GM10248 (cell line): ENCODE results near the gene ZNF548.

Experiments
- CTCF ChIA-PET: fragments of 300-600 bp; sonication (Branson Sonifier 250); formaldehyde crosslinking; extraction: SDS; loops from one replicate; lab custom pipeline; 2021; ENCODE audit warnings: antibody characterized with exemption; lab: Yijun Ruan, JAX
- POLR2A ChIA-PET: fragments of 350-650 bp; sonication (Branson Sonifier 250); formaldehyde crosslinking; extraction: SDS; loops from one replicate; lab custom pipeline; 2020; ENCODE audit warnings: antibody characterized with exemption; lab: Yijun Ruan, JAX
- DNase-seq: peaks from one replicate; pipeline ENCODE4 v3.0.0; 2012; ENCODE audit errors: extremely low spot score
- CTCF ChIP-seq: IDR thresholded peaks from 2 replicates; pipeline ENCODE4 v1.5.1; 2012; ENCODE audit warnings: mild to moderate bottlenecking, low read depth; ENCODE audit errors: extremely low read depth, missing control alignments, control extremely low read depth

The ZNF548 gene

DNA sequence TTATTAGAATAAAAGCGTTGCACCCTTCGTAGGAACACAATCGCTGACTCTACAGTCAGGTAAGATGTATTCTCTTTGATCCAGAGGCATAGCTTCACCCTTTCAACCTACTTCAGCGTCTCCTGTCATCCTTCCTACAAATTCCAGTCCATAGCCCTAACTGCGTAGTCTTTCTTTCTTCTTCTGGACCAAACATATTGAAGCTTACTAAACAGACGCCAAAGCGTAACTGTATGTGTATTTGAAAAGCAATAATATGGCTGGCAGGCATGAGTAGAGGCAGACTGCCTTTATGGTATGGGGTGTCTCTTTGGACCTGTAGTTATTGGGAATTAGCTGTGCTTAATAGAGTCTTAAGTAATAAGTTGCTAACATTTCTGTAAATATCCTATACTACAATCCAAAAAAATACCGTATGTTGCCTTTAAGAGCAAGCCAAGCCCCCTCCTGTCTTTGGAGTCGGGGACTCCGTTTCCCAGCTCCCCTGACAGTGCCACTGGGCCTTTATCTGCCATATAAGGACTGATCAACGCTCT lies 392 bp upstream of the ZNF548 start:
- CTCF ChIA-PET, result interaction anchor here (1.0 to 2.5 kb wide), 6 partner anchors 14 to 35 kb away, joined by 3 to 13 read pairs (median 3); no protein-coding TSS in a partner anchor
- no peak for TF ChIP-seq CTCF
- DNase-seq, result no peak
- POLR2A ChIA-PET, result no interaction called here

- POLR2A ChIA-PET, result no interaction called here
- CTCF ChIA-PET, result no interaction called here
- no peak for DNase-seq
- TF ChIP-seq CTCF, result no peak
These were observed 6.1 kb downstream of the ZNF548 start for GRCh38 chr19:57395710-57396109.

GRCh38 chr19:57398868-57399267 lies 9.2 kb downstream of the ZNF548 start:
- CTCF ChIA-PET, result interaction anchor here (1.0 kb wide), 1 partner anchor 7 kb away, joined by 3 read pairs; no protein-coding TSS in a partner anchor
- DNase-seq, result no peak
- TF ChIP-seq CTCF, result no peak
- POLR2A ChIA-PET, result no interaction called here

DNA sequence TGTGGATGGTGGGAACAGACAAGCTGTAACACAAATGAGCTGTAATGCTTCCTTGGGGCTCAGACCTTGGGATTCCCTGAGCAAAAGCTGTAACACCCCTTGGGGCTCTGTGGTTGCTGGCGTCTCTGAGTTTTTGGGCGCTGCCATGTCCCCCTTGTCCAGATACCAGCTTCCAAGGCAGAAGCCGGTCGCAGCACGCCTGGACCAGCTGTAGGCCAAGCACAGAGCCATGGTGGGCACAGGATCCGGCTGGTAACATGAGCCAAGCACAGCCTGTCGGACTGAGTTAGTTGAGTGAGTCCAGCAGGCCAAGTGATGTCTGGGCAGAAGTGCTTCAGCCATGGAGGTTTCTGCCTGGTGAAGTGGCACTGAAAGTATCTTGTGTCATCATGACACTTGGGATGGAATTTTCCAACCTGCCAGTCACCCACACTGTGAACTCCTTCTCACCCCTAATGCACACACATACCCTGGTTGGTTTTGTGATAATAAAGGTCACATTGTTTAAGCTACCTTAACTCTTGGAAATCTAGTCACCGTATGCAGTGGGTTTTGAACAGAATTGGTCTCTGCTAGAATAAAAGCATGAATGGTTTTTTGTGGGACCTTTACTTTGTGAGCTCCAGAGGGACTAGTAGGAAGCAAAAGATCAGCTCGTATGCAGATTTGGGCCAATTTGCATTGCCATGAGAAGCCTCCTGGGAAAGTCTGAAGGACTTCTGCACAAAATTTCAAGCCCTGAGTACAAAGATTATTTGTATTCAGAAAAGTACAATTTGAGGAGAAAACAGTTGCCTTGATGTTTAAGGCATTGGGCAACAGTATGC lies 14.3 kb downstream of the ZNF548 start:
- TF ChIP-seq CTCF, result no peak
- POLR2A ChIA-PET, result no interaction called here
- CTCF ChIA-PET, result interaction anchor here (0.8 to 1.0 kb wide), 3 partner anchors 15 to 751 kb away, joined by 3 read pairs; partner anchors contain the start of gene ZNF548
- DNase-seq, result no peak

DNA sequence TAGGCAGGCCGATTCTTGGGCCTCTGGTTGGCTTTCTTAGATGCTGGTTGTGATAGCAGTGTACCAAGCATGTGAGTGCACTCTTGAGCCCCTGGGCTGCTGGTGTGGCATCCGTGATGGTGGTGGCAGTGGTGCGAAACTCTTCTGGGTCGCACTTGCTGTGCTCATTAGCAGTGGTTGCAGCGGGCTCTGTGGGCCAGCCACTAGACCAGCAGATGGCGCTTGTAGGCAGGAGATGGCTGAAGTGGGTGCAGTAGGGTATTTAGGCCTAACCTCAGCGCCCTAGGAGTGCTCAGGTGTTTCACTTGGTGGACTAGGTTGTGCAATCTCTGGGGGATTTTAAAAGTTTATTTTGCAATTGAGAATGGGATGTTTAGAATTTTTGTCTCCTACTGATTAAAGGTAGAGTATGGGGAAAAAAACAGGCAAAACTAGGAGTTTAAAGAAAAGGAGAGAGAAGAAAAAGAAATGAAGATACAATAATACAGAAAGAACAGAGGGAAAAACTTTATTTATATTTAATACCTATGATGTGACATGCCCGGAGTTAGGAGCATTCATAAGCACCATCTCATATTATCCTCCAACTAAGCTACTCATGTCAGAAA lies 17.0 kb downstream of the ZNF548 start:
- ChIA-PET CTCF (interaction anchor here (0.6 to 1.8 kb wide), 18 partner anchors 8 to 1063 kb away, joined by 3 to 13 read pairs (median 3); partner anchors contain the start of genes ZNF548 and ZNF551), POLR2A (no interaction called here)
- peak; percentile 81 for TF ChIP-seq CTCF
- peak; percentile 76 for DNase-seq

DNA sequence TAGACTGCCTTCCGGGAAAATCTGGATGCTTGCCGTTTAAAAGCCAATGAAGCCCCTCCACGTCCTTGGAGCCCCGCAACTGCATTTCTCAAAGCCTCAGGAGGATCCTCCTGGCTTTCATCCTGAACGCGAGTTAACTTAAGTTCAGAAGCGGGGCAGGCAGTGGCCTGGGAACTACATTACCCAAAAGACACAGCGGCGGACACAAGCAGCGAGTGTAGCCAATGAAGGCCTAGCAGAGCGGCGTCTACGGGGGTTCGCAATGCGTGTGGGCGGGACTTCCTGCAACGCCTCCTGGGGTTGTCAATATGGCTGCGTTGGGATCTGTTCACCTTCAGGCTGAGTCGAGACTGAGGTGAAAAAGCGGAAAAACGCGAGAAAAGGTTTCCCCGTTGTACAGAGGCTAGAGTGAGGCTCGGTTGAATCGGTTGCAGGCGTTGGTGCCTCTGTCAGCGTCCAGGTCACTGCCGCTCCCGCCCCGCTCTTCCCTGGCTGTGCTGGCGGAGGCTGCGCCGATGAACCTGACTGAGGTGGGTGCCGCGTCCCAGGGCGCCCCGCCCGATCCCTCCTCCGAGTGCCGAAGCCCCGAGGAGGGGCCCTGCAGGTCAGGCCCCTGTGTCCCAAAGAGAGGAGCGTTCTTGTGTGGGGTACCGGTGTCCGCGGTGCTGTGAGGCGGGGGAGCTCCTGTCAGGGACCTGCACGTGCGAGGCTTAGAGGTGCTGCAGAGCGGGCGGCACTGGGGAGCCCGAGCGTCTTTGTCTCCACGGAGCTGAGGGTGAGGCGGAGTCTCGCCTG lies 21.4 kb downstream of the ZNF548 start, which contains the start of gene ZNF17:
TSS of gene ZNF17 (plus strand) at position 285 of the 795 bp plus-strand sequence. CDS start 2,455 bp downstream, outside the sequence.
- DNase-seq, result peak; percentile 94
- ChIA-PET CTCF (no interaction called here), POLR2A (no interaction called here)
- no peak for TF ChIP-seq CTCF
